ENCODE data around the gene NBEA. TPM values are rescaled to one million over a fixed set of nuclear protein-coding genes. Genes with fewer than 3 reads are reported as not detected.

NBEA gene, protein sequence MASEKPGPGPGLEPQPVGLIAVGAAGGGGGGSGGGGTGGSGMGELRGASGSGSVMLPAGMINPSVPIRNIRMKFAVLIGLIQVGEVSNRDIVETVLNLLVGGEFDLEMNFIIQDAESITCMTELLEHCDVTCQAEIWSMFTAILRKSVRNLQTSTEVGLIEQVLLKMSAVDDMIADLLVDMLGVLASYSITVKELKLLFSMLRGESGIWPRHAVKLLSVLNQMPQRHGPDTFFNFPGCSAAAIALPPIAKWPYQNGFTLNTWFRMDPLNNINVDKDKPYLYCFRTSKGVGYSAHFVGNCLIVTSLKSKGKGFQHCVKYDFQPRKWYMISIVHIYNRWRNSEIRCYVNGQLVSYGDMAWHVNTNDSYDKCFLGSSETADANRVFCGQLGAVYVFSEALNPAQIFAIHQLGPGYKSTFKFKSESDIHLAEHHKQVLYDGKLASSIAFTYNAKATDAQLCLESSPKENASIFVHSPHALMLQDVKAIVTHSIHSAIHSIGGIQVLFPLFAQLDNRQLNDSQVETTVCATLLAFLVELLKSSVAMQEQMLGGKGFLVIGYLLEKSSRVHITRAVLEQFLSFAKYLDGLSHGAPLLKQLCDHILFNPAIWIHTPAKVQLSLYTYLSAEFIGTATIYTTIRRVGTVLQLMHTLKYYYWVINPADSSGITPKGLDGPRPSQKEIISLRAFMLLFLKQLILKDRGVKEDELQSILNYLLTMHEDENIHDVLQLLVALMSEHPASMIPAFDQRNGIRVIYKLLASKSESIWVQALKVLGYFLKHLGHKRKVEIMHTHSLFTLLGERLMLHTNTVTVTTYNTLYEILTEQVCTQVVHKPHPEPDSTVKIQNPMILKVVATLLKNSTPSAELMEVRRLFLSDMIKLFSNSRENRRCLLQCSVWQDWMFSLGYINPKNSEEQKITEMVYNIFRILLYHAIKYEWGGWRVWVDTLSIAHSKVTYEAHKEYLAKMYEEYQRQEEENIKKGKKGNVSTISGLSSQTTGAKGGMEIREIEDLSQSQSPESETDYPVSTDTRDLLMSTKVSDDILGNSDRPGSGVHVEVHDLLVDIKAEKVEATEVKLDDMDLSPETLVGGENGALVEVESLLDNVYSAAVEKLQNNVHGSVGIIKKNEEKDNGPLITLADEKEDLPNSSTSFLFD (N-terminal part only)
- 23.5 TPM for total RNA-seq

DNA sequence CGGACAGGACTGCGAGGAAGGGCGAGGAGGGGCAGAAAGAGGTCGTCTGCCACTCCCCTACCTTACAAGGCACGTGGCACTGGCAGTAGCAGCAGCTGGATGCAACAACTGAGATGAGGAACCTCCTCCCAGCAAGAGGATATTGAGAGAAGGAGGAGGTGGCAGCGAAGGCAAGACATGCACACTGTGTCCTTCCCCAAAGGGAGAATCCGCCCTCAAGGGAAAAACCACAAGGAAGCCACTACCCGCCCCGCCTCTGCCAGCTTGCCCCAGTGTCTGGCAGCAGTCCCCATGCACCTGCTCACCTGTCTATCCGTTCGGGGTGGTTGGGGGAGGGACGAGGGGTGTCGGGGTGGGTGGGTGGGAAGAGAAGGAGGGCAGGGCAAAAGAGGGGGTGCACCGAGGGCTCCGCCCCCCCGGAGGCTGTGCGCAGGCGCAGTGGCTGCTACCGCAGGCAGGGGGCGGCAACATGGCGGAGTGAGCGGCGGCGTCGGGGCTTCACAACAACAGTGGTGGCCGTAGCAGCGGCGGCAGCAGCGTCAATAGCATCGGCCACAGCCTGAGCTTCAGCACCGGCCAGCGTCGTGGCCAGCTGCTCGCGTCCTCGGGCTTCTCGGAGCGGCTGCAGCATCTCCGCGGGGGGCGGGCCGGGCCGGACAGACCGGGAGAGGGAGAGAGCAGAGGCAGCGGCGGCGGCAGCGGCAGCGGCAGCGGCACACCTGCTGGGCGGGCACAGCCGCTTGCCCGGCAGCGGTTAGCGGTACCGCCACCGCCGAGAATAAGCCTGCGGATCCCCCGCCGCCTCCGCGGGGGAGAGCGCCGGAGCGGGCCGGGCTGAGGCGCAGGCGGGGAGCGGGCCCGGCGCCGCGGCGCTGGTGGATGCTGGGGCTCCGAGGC lies at the start of gene NBEA:
Gene NBEA, plus strand, starts transcription at position 436 of the 897 bp plus-strand sequence. CDS start 551 bp downstream, outside the sequence.
- Histone ChIP-seq H3K27me3 (ENCODE audit: control insufficient read depth in 3 of 3, insufficient read depth in 3 of 3, low read length in 3 of 3) (peaks cover 0 to 3% (median 0%) of the 10 kb centered on the region in 3 donors), H3K9me3 (ENCODE audit: control insufficient read depth in 3 of 3, low read length in 3 of 3) (no peaks in the 10 kb centered on the region), H3K9ac (ENCODE audit: low read depth in 1 of 3, low read length in 3 of 3) (peak within 1 kb of the TSS; percentile 45 to 75 (median 57)), H3K36me3 (ENCODE audit: control insufficient read depth in 3 of 3, insufficient read depth in 3 of 3, low read length in 3 of 3) (no peaks in the 10 kb centered on the region), H3K4me3 (ENCODE audit: low read length in 3 of 3) (peak within 1 kb of the TSS; percentile 81 to 83 (median 81)), H3K27ac (ENCODE audit: low read depth, low read length) (peak within 1 kb of the TSS; percentile 30), H3K4me1 (ENCODE audit: control insufficient read depth in 3 of 3, insufficient read depth in 3 of 3, low read length in 3 of 3) (peaks cover 7 to 13% (median 9%) of the 10 kb centered on the region in 3 donors)

DNA sequence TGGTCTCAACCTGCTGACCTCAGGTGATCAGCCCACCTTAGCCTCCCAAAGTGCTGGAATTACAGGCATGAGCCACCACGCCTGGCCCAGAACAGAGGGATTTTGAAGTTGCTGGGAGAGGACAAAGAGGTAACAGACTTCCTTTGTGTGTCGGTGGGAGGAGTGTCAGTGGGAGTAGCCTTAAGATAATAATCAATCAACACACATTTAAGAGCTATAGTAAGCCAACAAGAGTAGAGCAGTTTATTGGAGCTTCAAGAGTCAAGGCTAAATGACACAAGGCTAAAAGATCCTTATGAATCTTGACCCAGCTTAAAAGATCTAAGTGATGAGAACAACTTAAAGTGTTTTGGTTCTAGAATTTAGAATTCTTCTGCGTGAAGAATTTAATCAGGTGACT lies 47.3 kb upstream of the NBEA start:
- H3K4me3 ChIP-seq (ENCODE audit: low read length in 3 of 3): no peak overlapping the region
- no peak overlapping the region for H3K27ac ChIP-seq (ENCODE audit: low read depth, low read length)
- H3K36me3 ChIP-seq (ENCODE audit: control insufficient read depth in 3 of 3, insufficient read depth in 3 of 3, low read length in 3 of 3): no peaks in the 10 kb centered on the region
- H3K27me3 ChIP-seq (ENCODE audit: control insufficient read depth in 3 of 3, insufficient read depth in 3 of 3, low read length in 3 of 3): no peaks in the 10 kb centered on the region
- no peaks in the 10 kb centered on the region for H3K4me1 ChIP-seq (ENCODE audit: control insufficient read depth in 3 of 3, insufficient read depth in 3 of 3, low read length in 3 of 3)
- H3K9me3 ChIP-seq (ENCODE audit: control insufficient read depth in 3 of 3, low read length in 3 of 3): no peaks in the 10 kb centered on the region
- H3K9ac ChIP-seq (ENCODE audit: low read depth in 1 of 3, low read length in 3 of 3): no peak overlapping the region

DNA sequence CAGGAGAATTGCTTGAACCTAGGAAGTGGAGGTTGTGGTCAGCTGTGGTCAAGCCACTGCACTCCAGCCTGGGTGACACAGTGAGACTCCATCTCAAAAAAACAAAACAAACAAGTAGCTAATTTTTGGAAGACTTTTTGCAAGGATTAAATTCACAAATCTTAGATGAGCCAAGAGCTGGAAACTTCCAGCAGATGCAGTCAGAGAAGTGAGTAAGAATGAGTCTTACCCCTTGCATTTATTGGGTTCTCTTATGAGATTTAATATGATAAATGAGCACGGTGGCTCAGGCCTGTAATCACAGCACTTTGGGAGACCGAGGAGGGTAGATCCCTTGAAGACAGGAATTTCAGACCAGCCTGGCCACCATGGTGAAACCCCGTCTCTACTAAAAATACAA lies 44.9 kb upstream of the NBEA start:
- no peaks in the 10 kb centered on the region for H3K36me3 ChIP-seq (ENCODE audit: control insufficient read depth in 3 of 3, insufficient read depth in 3 of 3, low read length in 3 of 3)
- no peak overlapping the region for H3K4me3 ChIP-seq (ENCODE audit: low read length in 3 of 3)
- no peaks in the 10 kb centered on the region for H3K9me3 ChIP-seq (ENCODE audit: control insufficient read depth in 3 of 3, low read length in 3 of 3)
- H3K27me3 ChIP-seq (ENCODE audit: control insufficient read depth in 3 of 3, insufficient read depth in 3 of 3, low read length in 3 of 3): no peaks in the 10 kb centered on the region
- no peaks in the 10 kb centered on the region for H3K4me1 ChIP-seq (ENCODE audit: control insufficient read depth in 3 of 3, insufficient read depth in 3 of 3, low read length in 3 of 3)
- H3K9ac ChIP-seq (ENCODE audit: low read depth in 1 of 3, low read length in 3 of 3): no peak overlapping the region
- H3K27ac ChIP-seq (ENCODE audit: low read depth, low read length): no peak overlapping the region

DNA sequence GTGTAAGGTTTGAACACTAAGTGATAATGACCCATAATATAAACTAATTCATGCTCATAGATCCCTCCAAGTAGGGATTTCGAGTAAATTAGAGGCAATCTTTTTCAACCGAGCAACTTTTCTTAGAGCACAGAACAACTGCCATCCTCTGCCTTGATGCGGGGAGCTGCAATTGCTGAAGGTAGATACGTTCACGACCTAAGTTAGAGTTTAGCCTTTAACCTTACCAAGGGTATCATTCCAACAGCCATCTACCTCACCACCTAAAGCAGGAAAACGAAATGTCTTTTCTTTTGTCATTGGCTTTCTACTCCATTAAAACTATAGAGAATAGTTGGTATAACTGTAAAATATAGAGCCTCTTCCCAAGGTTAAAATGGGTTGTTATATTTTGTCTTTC lies 42.2 kb upstream of the NBEA start:
- Histone ChIP-seq H3K4me3 (ENCODE audit: low read length in 3 of 3) (no peak overlapping the region), H3K9ac (ENCODE audit: low read depth in 1 of 3, low read length in 3 of 3) (no peak overlapping the region), H3K4me1 (ENCODE audit: control insufficient read depth in 3 of 3, insufficient read depth in 3 of 3, low read length in 3 of 3) (no peaks in the 10 kb centered on the region), H3K27ac (ENCODE audit: low read depth, low read length) (no peak overlapping the region), H3K36me3 (ENCODE audit: control insufficient read depth in 3 of 3, insufficient read depth in 3 of 3, low read length in 3 of 3) (no peaks in the 10 kb centered on the region), H3K27me3 (ENCODE audit: control insufficient read depth in 3 of 3, insufficient read depth in 3 of 3, low read length in 3 of 3) (no peaks in the 10 kb centered on the region), H3K9me3 (ENCODE audit: control insufficient read depth in 3 of 3, low read length in 3 of 3) (no peaks in the 10 kb centered on the region)

DNA sequence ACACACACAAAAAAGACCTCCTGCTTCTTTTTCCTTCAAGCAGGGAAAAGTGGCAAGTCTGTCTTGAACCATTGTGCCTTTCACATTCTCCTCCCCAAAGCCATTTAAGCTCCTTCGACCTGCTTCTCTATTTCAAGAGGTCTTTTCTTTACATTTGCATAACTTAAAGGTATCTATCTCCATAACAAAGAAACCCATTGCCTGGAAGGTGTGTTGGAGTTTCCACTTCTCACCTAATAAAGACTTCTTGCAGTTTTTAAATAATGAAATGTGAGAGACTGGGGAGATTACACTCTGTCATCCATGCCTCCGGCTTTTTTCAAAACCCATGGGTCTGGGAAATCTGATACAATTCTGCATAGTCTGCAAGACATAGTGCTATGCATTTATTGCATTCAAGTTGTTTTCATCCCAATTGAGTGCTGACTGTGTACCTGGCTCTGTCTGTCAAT lies 41.8 kb upstream of the NBEA start:
- Histone ChIP-seq H3K4me1 (ENCODE audit: control insufficient read depth in 3 of 3, insufficient read depth in 3 of 3, low read length in 3 of 3) (no peaks in the 10 kb centered on the region), H3K36me3 (ENCODE audit: control insufficient read depth in 3 of 3, insufficient read depth in 3 of 3, low read length in 3 of 3) (no peaks in the 10 kb centered on the region), H3K27ac (ENCODE audit: low read depth, low read length) (no peak overlapping the region), H3K27me3 (ENCODE audit: control insufficient read depth in 3 of 3, insufficient read depth in 3 of 3, low read length in 3 of 3) (no peaks in the 10 kb centered on the region), H3K4me3 (ENCODE audit: low read length in 3 of 3) (no peak overlapping the region), H3K9me3 (ENCODE audit: control insufficient read depth in 3 of 3, low read length in 3 of 3) (no peaks in the 10 kb centered on the region), H3K9ac (ENCODE audit: low read depth in 1 of 3, low read length in 3 of 3) (no peak overlapping the region)

DNA sequence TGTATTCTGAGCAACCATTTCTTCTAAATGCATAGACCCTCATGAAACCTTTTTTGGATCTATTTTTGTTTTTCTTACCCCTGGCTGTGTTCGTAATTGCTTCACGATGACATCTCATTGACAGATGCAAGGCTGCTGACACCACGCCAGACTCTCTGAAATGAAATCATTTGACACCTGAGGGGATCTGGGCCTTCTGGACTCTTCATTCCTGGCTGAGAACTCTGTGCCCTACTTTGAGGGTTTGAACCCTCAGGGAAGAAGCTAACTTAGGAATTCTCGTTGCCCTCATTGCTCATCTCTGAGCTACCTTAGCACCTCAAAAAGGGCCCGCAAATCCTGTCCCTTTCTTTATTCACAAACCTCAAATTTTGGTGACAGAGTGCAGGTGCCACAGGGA lies 40.5 kb upstream of the NBEA start:
- Histone ChIP-seq H3K4me3 (ENCODE audit: low read length in 3 of 3) (no peak overlapping the region), H3K27me3 (ENCODE audit: control insufficient read depth in 3 of 3, insufficient read depth in 3 of 3, low read length in 3 of 3) (no peaks in the 10 kb centered on the region), H3K4me1 (ENCODE audit: control insufficient read depth in 3 of 3, insufficient read depth in 3 of 3, low read length in 3 of 3) (no peaks in the 10 kb centered on the region), H3K36me3 (ENCODE audit: control insufficient read depth in 3 of 3, insufficient read depth in 3 of 3, low read length in 3 of 3) (no peaks in the 10 kb centered on the region), H3K9ac (ENCODE audit: low read depth in 1 of 3, low read length in 3 of 3) (no peak overlapping the region), H3K9me3 (ENCODE audit: control insufficient read depth in 3 of 3, low read length in 3 of 3) (no peaks in the 10 kb centered on the region), H3K27ac (ENCODE audit: low read depth, low read length) (no peak overlapping the region)

DNA sequence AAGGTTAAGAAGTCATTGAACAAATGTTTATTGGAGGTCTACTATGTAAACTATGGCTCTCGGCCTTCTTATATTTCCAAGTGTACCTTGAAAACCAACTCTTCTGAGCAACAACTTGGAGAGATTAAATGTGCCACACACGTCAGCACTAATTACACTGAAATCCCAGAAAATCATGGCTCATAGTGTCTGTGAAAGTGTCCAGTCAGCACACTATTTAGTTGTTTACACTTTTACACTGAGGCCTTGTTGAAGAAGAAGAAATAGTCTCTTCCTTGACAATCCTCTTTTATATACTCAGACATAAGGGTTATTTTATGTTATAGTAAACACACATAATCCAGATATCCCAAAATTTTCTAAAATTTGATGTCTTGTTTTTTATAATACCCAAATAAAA lies 30.9 kb upstream of the NBEA start:
- peaks cover 0 to 2% (median 0%) of the 10 kb centered on the region in 3 donors for H3K27me3 ChIP-seq (ENCODE audit: control insufficient read depth in 3 of 3, insufficient read depth in 3 of 3, low read length in 3 of 3)
- no peak overlapping the region for H3K4me3 ChIP-seq (ENCODE audit: low read length in 3 of 3)
- no peaks in the 10 kb centered on the region for H3K9me3 ChIP-seq (ENCODE audit: control insufficient read depth in 3 of 3, low read length in 3 of 3)
- H3K9ac ChIP-seq (ENCODE audit: low read depth in 1 of 3, low read length in 3 of 3): no peak overlapping the region
- H3K4me1 ChIP-seq (ENCODE audit: control insufficient read depth in 3 of 3, insufficient read depth in 3 of 3, low read length in 3 of 3): no peaks in the 10 kb centered on the region
- H3K27ac ChIP-seq (ENCODE audit: low read depth, low read length): no peak overlapping the region
- H3K36me3 ChIP-seq (ENCODE audit: control insufficient read depth in 3 of 3, insufficient read depth in 3 of 3, low read length in 3 of 3): no peaks in the 10 kb centered on the region

DNA sequence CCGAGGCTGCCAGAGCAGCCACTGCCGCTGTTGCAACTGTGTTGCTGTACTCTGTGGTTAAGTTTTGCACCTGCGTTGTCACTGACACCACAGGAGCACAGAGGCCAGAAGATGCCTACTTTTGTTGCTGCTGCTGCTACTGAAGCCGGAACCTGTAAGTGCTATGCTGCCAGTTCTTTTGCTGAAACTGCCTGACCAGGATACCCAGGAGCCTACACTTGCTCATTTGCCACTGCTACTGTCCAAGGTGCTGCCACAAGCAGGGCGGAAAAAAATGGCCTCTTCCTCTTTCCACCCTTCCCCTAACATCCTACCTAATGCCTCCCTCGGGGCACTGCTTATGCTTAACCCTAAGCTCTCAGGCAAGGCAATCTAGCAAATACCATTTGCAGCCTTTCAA lies 29.0 kb upstream of the NBEA start:
- no peak overlapping the region for H3K4me3 ChIP-seq (ENCODE audit: low read length in 3 of 3)
- no peaks in the 10 kb centered on the region for H3K4me1 ChIP-seq (ENCODE audit: control insufficient read depth in 3 of 3, insufficient read depth in 3 of 3, low read length in 3 of 3)
- no peaks in the 10 kb centered on the region for H3K9me3 ChIP-seq (ENCODE audit: control insufficient read depth in 3 of 3, low read length in 3 of 3)
- no peaks in the 10 kb centered on the region for H3K36me3 ChIP-seq (ENCODE audit: control insufficient read depth in 3 of 3, insufficient read depth in 3 of 3, low read length in 3 of 3)
- no peak overlapping the region for H3K27ac ChIP-seq (ENCODE audit: low read depth, low read length)
- H3K27me3 ChIP-seq (ENCODE audit: control insufficient read depth in 3 of 3, insufficient read depth in 3 of 3, low read length in 3 of 3): peaks cover 0 to 2% (median 0%) of the 10 kb centered on the region in 3 donors
- no peak overlapping the region for H3K9ac ChIP-seq (ENCODE audit: low read depth in 1 of 3, low read length in 3 of 3)

DNA sequence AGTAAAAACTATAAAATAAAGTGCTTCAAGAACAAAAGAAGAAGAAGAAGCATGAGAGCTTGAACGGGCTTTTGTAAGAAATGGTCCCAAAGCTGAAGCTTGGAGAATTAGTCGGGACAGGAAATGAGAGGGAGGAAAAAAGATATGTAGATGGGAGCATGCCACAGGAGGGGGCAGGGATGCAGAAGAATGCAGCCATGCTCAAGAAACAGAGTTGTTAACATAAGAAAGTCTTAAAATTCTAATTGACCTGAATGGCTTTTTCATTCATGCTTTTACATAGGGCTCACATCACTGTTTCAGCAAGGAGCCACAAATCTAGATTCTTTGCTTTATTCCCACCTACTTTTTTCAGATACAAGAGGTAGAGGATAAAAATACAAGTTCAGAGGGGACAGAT lies 27.7 kb upstream of the NBEA start:
- Histone ChIP-seq H3K27me3 (ENCODE audit: control insufficient read depth in 3 of 3, insufficient read depth in 3 of 3, low read length in 3 of 3) (peaks cover 0 to 2% (median 0%) of the 10 kb centered on the region in 3 donors), H3K4me1 (ENCODE audit: control insufficient read depth in 3 of 3, insufficient read depth in 3 of 3, low read length in 3 of 3) (no peaks in the 10 kb centered on the region), H3K36me3 (ENCODE audit: control insufficient read depth in 3 of 3, insufficient read depth in 3 of 3, low read length in 3 of 3) (no peaks in the 10 kb centered on the region), H3K9ac (ENCODE audit: low read depth in 1 of 3, low read length in 3 of 3) (no peak overlapping the region), H3K27ac (ENCODE audit: low read depth, low read length) (no peak overlapping the region), H3K9me3 (ENCODE audit: control insufficient read depth in 3 of 3, low read length in 3 of 3) (no peaks in the 10 kb centered on the region), H3K4me3 (ENCODE audit: low read length in 3 of 3) (no peak overlapping the region)

Data from skeletal muscle tissue (tissue), 4 donors.